Heart right ventricle (tissue), 16 donors: ENCODE results near the gene PGRMC1. TPM values are rescaled to one million over a fixed set of nuclear protein-coding genes. Genes with fewer than 3 reads are reported as not detected.
A peak's percentile ranks its signal among the peaks of the same experiment; 100 is the strongest.
"Not testable (repeated sequence)": the region's sequence is repeated elsewhere in the genome, so short reads cannot be mapped to it uniquely, and the experiment has no call there.

Experiments used
- ATAC-seq, 8 donors: fragments of 200-7000 bp; cut with Tn5 transposase; one replicate each; pipeline ENCODE4 v1.9.1; 2020; ENCODE audit warnings: mild to moderate bottlenecking in 8 of 8, moderate library complexity in 8 of 8, moderate number of reproducible peaks in 1 of 8
- DNase-seq, 2 donors: peaks; one replicate each; pipeline ENCODE4 v3.0.0-alpha.2; 2020
- H3K27ac ChIP-seq, 10 donors: fragments of 200-600 bp; sonication (generic) in 2 of 10; one replicate each; pipeline versions ENCODE4 v1.5.0 to v1.8.0; 2020 to 2022; ENCODE audit warnings: mild to moderate bottlenecking in 3 of 10
- H3K27me3 ChIP-seq, 7 donors: fragments of 200-600 bp; one replicate each; pipeline ENCODE4 v1.8.0; 2021 to 2022; ENCODE audit warnings: mild to moderate bottlenecking in 2 of 7
- H3K36me3 ChIP-seq, 9 donors: fragments of 200-600 bp; sonication (generic) in 1 of 9; one replicate each; pipeline versions ENCODE4 v1.5.0 to v1.8.0; 2020 to 2022; ENCODE audit warnings: mild to moderate bottlenecking in 2 of 9
- H3K4me1 ChIP-seq, 9 donors: fragments of 200-600 bp; sonication (generic) in 1 of 9; one replicate each; pipeline versions ENCODE4 v1.5.0 to v1.8.0; 2020 to 2022; ENCODE audit warnings: mild to moderate bottlenecking in 4 of 9
- H3K4me3 ChIP-seq, 10 donors: fragments of 200-600 bp; sonication (generic) in 2 of 10; one replicate each; pipeline versions ENCODE4 v1.5.0 to v1.8.0; 2020 to 2022; ENCODE audit warnings: mild to moderate bottlenecking in 7 of 10, moderate library complexity in 2 of 10
- H3K9me3 ChIP-seq, 11 donors: fragments of 200-600 bp in 10 of 11; sonication (generic) in 2 of 11; one replicate each; pipeline versions ENCODE4 v1.5.0 to v1.8.0; 2013 to 2022; ENCODE audit warnings: mild to moderate bottlenecking in 2 of 11, control low read depth in 1 of 11, moderate library complexity in 1 of 11
- WGBS, 2 donors: extraction: QIAGEN DNeasy Blood & Tissue Kit; methylation state at CpG; one replicate each; pipeline ENCODE4 v1.1.7; 2013; ENCODE audit warnings: inconsistent platforms in 1 of 2; 5-methylcytosine and 5-hydroxymethylcytosine counted together
- intact Hi-C, 10 donors: fragments of 100-400 bp; cut with DNase I; formaldehyde crosslinking; loops; one replicate each; pipeline versions ENCODE4 v1.11.1 to v1.14.2; 2022
- polyA plus RNA-seq, 2 donors: library from polyadenylated mRNA; stranded (reverse); fragments of 200-250 nt; gene quantifications; one replicate each; pipeline ENCODE4 v1.2.3, GENCODE V29; 2013
- total RNA-seq, 10 donors: library from RNA; stranded (reverse); fragmentation: NEBNext Ultra II Directional in 3 of 10; extraction: Animal tissue kit (Norgen Biotek cat#: 25700) in 3 of 10; gene quantifications; one replicate each; pipeline versions ENCODE4 v1.2.1 to v1.2.4, GENCODE V29; 2021 to 2023
- TF ChIP-seq, protein P1 (sequence below), 9 donors: fragments of 200-600 bp; sonication (generic) in 2 of 9; IDR thresholded peaks; one replicate each; pipeline versions ENCODE4 v1.5.0 to v1.8.0; 2021 to 2022; ENCODE audit warnings: antibody characterized with exemption in 9 of 9, mild to moderate bottlenecking in 5 of 9, moderate library complexity in 1 of 9
- donor health status: Arrhythmogenic right ventricular cardiomyopathy.
- donor health status: ischemic (EF 13 %, LVEDD 7.1; RV severe dilation, severe dysfunction).
- donor health status: healthy with polysubstance abuse.
- donor health status: DM: no; HTN: yes; CAD: no.
- donor health status: DM: no; HTN: no; CAD: no.
- donor health status: ischemic (EF 25% LVEDD 6.9; RV normal size, moderate dysfunction).
- donor health status: ischemic (EF 25% LVEDD 5.7; RV mildly dilated, moderate dysfunction).
- donor health status: healthy.
- donor health status: DM: yes; HTN: yes; CAD: no.
- donor health status: Ischemic cardiomyopathy.
- donor health status: ischemic (EF 35%, LVEDD 5.7; RV mildly dilated, moderate dysfunction).
- donor health status: nonischemic (EF 11% LVEDD 7.7; RV severe dilation, severe dysfunction).
- donor health status: DM: yes; HTN: yes; CAD: no.
- donor health status: PGD.
- donor health status: ischemic (EF 29% LVEDD 5.4; RV normal size, mild dysfunction).
- donor health status: nonischemic (EF 23%, LVEDD 6.1; RV moderate dilation, normal function).

PGRMC1 gene
- total and polyA plus RNA-seq, 12 donors: 11.5 to 33.1 (median 15.4) TPM

DNA sequence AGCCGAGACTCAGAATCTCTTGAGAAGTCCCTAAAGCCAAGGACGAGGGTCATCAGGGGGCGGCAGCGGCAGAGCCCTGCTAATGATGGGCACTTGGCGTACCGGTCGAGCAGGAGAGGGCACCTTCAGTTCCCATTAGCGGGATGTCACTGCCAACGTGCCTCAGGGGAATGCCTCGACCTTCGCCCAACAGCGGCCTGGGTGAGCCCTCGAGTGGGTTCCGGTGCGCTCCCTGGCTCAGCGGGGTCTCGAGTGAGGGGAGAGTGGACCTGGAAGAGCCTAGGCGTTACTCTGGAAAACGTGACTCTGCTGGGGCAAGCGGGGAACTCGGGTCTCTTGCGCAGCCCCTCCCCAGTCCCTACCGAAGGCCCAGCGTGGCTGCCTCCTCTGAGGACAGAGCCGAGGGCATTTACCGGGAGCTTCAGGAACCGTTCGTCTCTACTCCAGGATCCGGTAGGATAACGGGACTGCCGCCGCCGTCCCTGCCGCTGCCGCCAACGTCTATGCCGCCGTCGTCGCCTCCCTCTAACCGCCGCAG is 36.9 kb downstream of the PGRMC1 start:
- WGBS, 2 donors: 42 to 48% methylated on average over 35 to 42 of the region's 42 CpGs
- Histone ChIP-seq H3K4me1 (peaks cover 0 to 9% (median 0%) of the 10 kb centered on the region in 9 donors), H3K36me3 (no peaks in the 10 kb centered on the region), H3K4me3 (peak overlapping the region in 6 of 10 donors; percentile 8 to 31 (median 29)), H3K27me3 (peaks cover 0 to 61% (median 4%) of the 10 kb centered on the region in 7 donors), H3K9me3 (no peaks in the 10 kb centered on the region), H3K27ac (no peak overlapping the region)
- intact Hi-C loops: loop anchor here in 1 of 10 donors (10.0 kb wide), 1 partner anchor 58 kb away; no protein-coding TSS in a partner anchor
- no peak for DNase-seq
- ATAC-seq: peak in 1 of 8 donors; percentile 26
- TF ChIP-seq, protein P1, sequence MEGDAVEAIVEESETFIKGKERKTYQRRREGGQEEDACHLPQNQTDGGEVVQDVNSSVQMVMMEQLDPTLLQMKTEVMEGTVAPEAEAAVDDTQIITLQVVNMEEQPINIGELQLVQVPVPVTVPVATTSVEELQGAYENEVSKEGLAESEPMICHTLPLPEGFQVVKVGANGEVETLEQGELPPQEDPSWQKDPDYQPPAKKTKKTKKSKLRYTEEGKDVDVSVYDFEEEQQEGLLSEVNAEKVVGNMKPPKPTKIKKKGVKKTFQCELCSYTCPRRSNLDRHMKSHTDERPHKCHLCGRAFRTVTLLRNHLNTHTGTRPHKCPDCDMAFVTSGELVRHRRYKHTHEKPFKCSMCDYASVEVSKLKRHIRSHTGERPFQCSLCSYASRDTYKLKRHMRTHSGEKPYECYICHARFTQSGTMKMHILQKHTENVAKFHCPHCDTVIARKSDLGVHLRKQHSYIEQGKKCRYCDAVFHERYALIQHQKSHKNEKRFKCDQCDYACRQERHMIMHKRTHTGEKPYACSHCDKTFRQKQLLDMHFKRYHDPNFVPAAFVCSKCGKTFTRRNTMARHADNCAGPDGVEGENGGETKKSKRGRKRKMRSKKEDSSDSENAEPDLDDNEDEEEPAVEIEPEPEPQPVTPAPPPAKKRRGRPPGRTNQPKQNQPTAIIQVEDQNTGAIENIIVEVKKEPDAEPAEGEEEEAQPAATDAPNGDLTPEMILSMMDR (IDR thresholded peaks at IDR 0.05): no peak

DNA sequence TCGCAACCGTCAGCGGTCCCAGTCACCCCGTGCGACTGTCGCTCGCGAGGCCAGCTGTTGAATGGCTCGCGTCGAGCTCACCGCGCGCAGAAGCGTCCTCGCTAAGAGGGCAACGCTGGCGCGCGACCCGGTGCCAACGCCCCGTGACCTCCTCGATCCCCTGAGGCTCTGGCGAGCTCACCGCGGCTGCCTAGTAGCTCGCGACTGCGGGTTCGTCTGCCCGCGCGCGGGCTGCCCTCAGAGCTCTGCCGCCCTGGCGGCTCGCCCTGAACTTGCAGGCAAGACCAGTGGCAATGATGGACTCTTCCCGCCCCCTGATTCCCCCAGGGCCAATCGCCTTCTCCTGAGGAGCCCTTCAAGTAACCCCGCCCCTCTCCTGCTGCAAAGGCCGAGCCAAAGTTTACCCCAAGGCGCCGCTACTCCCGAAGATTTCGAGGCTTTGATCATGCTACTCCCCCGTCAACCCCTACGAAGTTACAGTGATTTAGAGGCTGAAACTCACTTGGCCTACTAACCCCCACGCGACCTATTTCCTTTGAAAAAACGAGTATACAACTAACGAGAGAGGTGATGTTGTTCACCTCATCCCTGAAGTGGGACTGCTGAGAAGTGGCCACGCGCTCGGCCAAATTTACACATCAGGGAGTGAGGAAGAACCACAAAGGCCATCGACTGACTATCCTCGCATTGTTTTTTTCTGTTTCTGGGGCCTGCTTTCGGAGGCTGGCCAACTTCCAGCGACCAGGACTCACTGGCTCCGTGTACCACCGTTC is 37.5 kb downstream of the PGRMC1 start:
- DNase-seq (peak; percentile 22 to 56), ATAC-seq (peak in 4 of 8 donors; percentile 52 to 88 (median 68))
- Histone ChIP-seq H3K27ac (no peak overlapping the region), H3K4me3 (peak overlapping the region in 6 of 10 donors; percentile 8 to 31 (median 29)), H3K9me3 (no peaks in the 10 kb centered on the region), H3K36me3 (no peaks in the 10 kb centered on the region), H3K27me3 (peaks cover 0 to 61% (median 4%) of the 10 kb centered on the region in 7 donors), H3K4me1 (peaks cover 0 to 9% (median 0%) of the 10 kb centered on the region in 9 donors)
- WGBS, 2 donors: 4 to 6% methylated on average over 43 to 58 of the region's 61 CpGs
- intact Hi-C loops: loop anchor here in 1 of 10 donors (10.0 kb wide), 1 partner anchor 59 kb away; no protein-coding TSS in a partner anchor
- TF ChIP-seq, protein P1 (IDR thresholded peaks at IDR 0.05): peak in 5 of 9 donors; percentile 7 to 36 (median 17)

DNA sequence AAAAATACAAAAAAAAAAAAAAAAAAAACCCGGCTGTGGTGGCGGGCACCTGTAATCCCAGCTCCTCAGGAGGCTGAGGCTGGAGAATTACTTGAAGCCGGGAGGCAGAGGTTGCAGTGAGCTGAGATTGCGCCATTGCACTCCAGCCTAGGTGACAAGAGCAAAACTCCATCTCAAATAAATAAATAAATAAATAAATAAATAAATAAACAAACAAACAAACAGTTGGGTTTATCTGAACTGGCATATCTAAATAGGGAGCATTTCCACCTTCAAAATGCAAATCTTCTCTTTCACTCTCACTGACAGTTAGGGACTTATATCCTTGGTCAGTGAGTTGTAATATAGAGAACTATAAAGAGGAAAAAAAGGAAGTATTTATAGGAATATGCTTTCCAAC is 46.3 kb downstream of the PGRMC1 start:
- H3K27me3 ChIP-seq: peaks cover 0 to 40% (median 0%) of the 10 kb centered on the region in 7 donors
- 89 to 94% methylated on average over 4 of the region's 4 CpGs for WGBS, 2 donors
- H3K27ac ChIP-seq, H3K36me3 ChIP-seq, ATAC-seq, intact Hi-C loops, H3K9me3 ChIP-seq, DNase-seq, H3K4me1 ChIP-seq, H3K4me3 ChIP-seq: not testable (repeated sequence)

DNA sequence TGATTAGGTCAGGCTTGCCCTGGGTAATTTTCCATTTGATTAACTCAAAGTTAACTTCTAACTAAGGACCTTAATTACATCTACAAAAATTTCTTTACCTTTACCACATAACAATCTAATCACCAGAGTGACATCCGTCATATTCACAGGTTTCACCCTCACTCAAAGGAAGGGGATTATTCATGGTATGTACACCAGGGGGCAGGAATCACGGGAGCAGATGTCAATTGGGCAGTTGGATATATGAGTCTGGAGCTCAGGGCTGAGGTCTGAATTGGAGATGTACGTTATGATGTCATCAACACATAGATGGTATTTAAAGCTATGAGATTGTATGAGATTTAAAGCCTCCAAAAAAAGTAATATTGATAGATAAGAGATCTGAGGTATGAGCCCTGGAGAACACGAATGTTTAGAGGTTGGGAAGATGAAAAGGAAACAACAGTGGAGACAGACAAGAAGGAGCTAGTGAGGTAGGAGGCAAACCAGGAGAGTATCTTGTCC is 52.9 kb downstream of the PGRMC1 start:
- TF ChIP-seq, protein P1 (IDR thresholded peaks at IDR 0.05): no peak
- H3K4me3 ChIP-seq: no peak overlapping the region
- WGBS, 2 donors: 69 to 80% methylated on average over 4 of the region's 4 CpGs
- peaks cover 0 to 34% (median 0%) of the 10 kb centered on the region in 7 donors for H3K27me3 ChIP-seq
- H3K9me3 ChIP-seq: no peaks in the 10 kb centered on the region
- no peak overlapping the region for H3K27ac ChIP-seq
- H3K4me1 ChIP-seq: no peaks in the 10 kb centered on the region
- ATAC-seq (no peak), DNase-seq (no peak)
- intact Hi-C loops: no loop called here
- no peaks in the 10 kb centered on the region for H3K36me3 ChIP-seq
